Pancreas (tissue), 10 donors: ENCODE data around the gene PTPRM. TPM values are rescaled to one million over a fixed set of nuclear protein-coding genes. Genes with fewer than 3 reads are reported as not detected.

Experiments used
- ATAC-seq, 4 donors: fragments of 200-7000 bp; cut with Tn5 transposase; one replicate each; pipeline versions ENCODE4 v1.8.0 to v1.9.1; 2020; ENCODE audit warnings: mild to moderate bottlenecking in 4 of 4, moderate library complexity in 4 of 4
- DNase-seq, 6 donors: peaks; one replicate each; pipeline ENCODE4 v3.0.0-alpha.2; 2020
- FAIRE-seq: peaks from 2 replicates; lab custom pipeline; 2012; peaks lifted over from hg19 to GRCh38; lab: Jason Lieb, UNC
- H3K27ac ChIP-seq, 4 donors: fragments of 200-600 bp; sonication (generic); 1 replicate in 3 of 4; 2 replicates in 1 of 4; pipeline versions ENCODE4 v1.5.0 to v1.8.0; 2020
- H3K27me3 ChIP-seq, 4 donors: fragments of 200-600 bp; one replicate each; pipeline ENCODE4 v1.8.0; 2021
- H3K36me3 ChIP-seq, 3 donors: fragments of 200-600 bp; sonication (generic) in 1 of 3; one replicate each; pipeline versions ENCODE4 v1.5.0 to v1.8.0; 2020 to 2021
- H3K4me1 ChIP-seq, 3 donors: fragments of 200-600 bp; one replicate each; pipeline ENCODE4 v1.8.0; 2021
- H3K4me3 ChIP-seq, 4 donors: fragments of 200-600 bp; sonication (generic) in 2 of 4; one replicate each; pipeline versions ENCODE4 v1.5.0 to v1.8.0; 2020 to 2021
- H3K9me3 ChIP-seq, 4 donors: fragments of 200-600 bp; one replicate each; pipeline ENCODE4 v1.8.0; 2021
- WGBS, 2 donors: extraction: QIAGEN DNeasy Blood & Tissue Kit; methylation state at CpG; one replicate each; pipeline ENCODE4 v1.1.7; 2013; 5-methylcytosine and 5-hydroxymethylcytosine counted together
- intact Hi-C, 3 donors: fragments of 100-400 bp; cut with DNase I; formaldehyde crosslinking; loops; one replicate each; pipeline versions ENCODE4 v1.11.1 to v1.14.2; 2022
- polyA plus RNA-seq, 2 donors: library from polyadenylated mRNA; stranded (reverse); fragments of 200-250 nt; gene quantifications; one replicate each; pipeline ENCODE4 v1.2.3, GENCODE V29; 2013
- total RNA-seq, 6 donors: library from RNA; stranded (reverse); fragmentation: NEBNext Ultra II Directional in 4 of 6; extraction: Animal tissue kit (Norgen Biotek cat#: 25700) in 4 of 6; gene quantifications; one replicate each; pipeline versions ENCODE4 v1.2.1 to v1.2.4, GENCODE V29; 2021 to 2023
- TF ChIP-seq, protein P1 (sequence below), 4 donors: fragments of 200-600 bp; sonication (generic) in 3 of 4; IDR thresholded peaks; one replicate each; pipeline versions ENCODE4 v1.5.0 to v1.8.0; 2021; ENCODE audit warnings: antibody characterized with exemption in 4 of 4
- donor health status: healthy with polysubstance abuse.
- donor health status: DM: no; HTN: no; CAD: no; lungs with moderate emphysema.
- donor health status: DM: no; HTN: no; CAD: no.
- donor health status: control.
- donor health status: control.
- donor health status: Bipolar disorder and iron deficiency.
- donor health status: DM: yes; HTN: yes; CAD: no.
- donor health status: DM: no; HTN: no; CAD: no.
- donor health status: DM: no; HTN: no; CAD: no.
- donor health status: DM: yes; HTN: yes; CAD: no.

PTPRM gene
- total and polyA plus RNA-seq, 8 donors: 14.5 to 50.7 (median 19.7) TPM

DNA sequence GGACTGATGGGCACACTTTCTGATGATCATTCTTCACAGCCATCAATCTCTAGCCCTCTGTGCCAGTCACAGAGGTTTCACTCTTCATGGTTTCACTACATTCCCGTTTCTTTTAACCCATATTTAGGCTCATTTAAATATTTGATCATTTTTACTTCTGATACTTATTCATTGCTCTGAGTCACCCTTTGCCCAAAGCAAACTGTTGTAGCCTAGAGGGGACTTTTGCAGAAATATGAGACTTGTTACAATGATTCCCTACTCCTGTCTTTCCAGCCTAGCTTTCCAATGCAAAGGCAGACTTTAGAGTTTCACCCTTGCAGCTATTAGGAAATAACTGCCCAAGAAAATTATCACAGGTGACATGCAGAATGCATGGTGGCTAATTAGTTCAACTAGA is 444.2 kb downstream of the PTPRM start:
- no peak overlapping the region for H3K27ac ChIP-seq
- 44 to 48% methylated on average over 1 of the region's 1 CpG for WGBS, 2 donors

DNA sequence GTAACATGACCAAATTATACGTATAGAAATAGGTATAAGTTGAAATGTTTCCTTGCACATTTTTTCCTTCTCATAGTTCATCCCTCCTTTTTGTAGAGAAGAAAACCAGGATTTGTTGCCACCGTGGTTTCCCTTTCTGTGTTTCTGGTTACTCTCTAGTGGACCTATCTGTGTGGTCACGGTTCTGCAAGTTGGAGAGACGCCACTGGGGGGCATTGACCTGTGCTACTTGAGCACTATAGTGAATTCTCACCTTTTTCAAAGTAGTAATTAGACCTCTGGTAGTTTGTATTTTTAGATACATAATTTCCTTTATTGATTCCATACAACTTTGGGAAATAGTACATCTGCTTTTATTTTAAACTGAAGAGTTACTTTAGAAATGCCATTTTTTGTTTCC is 444.8 kb downstream of the PTPRM start:
- ATAC-seq: no peak
- Histone ChIP-seq H3K9me3 (no peaks in the 10 kb centered on the region), H3K4me1 (no peaks in the 10 kb centered on the region), H3K36me3 (no peaks in the 10 kb centered on the region), H3K27me3 (no peaks in the 10 kb centered on the region), H3K4me3 (no peak overlapping the region), H3K27ac (no peak overlapping the region)
- no peak for DNase-seq
- FAIRE-seq: no peak
- 70 to 92% methylated on average over 4 of the region's 4 CpGs for WGBS, 2 donors
- intact Hi-C loops: no loop called here
- TF ChIP-seq, protein P1, sequence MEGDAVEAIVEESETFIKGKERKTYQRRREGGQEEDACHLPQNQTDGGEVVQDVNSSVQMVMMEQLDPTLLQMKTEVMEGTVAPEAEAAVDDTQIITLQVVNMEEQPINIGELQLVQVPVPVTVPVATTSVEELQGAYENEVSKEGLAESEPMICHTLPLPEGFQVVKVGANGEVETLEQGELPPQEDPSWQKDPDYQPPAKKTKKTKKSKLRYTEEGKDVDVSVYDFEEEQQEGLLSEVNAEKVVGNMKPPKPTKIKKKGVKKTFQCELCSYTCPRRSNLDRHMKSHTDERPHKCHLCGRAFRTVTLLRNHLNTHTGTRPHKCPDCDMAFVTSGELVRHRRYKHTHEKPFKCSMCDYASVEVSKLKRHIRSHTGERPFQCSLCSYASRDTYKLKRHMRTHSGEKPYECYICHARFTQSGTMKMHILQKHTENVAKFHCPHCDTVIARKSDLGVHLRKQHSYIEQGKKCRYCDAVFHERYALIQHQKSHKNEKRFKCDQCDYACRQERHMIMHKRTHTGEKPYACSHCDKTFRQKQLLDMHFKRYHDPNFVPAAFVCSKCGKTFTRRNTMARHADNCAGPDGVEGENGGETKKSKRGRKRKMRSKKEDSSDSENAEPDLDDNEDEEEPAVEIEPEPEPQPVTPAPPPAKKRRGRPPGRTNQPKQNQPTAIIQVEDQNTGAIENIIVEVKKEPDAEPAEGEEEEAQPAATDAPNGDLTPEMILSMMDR (IDR thresholded peaks at IDR 0.05): no peak

More for the DNA sequence above, 444.2 kb downstream of the PTPRM start:
- Histone ChIP-seq H3K4me3 (no peak overlapping the region), H3K4me1 (no peaks in the 10 kb centered on the region), H3K9me3 (no peaks in the 10 kb centered on the region), H3K27me3 (no peaks in the 10 kb centered on the region), H3K36me3 (no peaks in the 10 kb centered on the region)
- no peak for DNase-seq
- FAIRE-seq: no peak
- intact Hi-C loops: no loop called here
- no peak for ATAC-seq
- TF ChIP-seq, protein P1 (IDR thresholded peaks at IDR 0.05): no peak

DNA sequence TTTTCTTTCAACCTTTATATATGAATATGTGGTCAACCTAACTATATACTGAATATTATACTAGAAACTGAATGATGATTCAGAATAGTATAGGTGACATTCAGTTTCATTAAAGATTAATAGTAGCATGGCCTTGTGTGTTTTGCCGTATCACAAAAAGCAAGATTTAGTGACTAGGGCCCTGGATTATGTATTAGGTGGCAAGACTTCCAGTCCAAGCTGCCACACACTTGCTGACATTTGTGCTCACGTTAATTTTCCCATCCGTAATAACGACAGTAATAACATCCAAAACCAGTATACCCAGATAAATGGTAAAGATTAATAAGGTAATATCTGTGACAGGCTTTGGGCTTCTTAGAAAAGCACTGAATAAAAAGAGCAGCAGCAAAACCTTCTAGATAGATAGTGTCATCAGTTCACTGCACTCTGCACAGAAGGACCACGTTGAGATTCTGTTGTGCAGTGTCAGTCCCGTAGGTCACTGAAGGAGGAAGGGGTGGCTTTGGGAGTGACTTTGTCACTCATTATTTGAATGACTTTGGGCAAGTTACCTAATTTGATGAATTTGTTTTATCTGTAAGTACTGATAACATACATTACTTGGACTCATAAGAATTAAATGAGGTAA is 451.7 kb downstream of the PTPRM start:
- Histone ChIP-seq H3K9me3 (no peaks in the 10 kb centered on the region), H3K27ac (no peak overlapping the region), H3K4me3 (no peak overlapping the region), H3K27me3 (no peaks in the 10 kb centered on the region), H3K4me1 (no peaks in the 10 kb centered on the region), H3K36me3 (no peaks in the 10 kb centered on the region)
- no peak for ATAC-seq
- WGBS, 2 donors: 74 to 81% methylated on average over 6 of the region's 6 CpGs
- FAIRE-seq: no peak
- TF ChIP-seq, protein P1 (IDR thresholded peaks at IDR 0.05): no peak
- intact Hi-C loops: no loop called here
- no peak for DNase-seq

DNA sequence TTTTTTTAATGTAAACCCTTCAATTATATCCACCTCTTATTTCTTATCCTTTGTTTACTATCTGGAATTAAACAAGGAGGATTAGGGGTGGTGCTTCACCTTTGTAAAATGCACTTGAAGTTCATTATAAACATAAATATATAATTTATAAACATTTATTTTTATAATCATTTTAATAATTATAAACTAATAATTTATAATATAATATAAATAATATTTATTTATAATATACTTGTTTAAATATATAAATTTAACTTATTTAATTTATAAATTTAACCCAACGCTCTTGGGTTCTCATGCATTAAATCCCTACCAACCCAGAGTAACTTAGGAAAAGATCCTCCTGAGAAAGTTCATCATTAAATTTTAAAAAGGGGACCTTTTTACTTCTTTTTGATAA is 452.5 kb downstream of the PTPRM start:
- no peaks in the 10 kb centered on the region for H3K9me3 ChIP-seq
- peak; percentile 80 for FAIRE-seq
- H3K4me3 ChIP-seq: no peak overlapping the region
- H3K27ac ChIP-seq: no peak overlapping the region
- H3K4me1 ChIP-seq: no peaks in the 10 kb centered on the region
- no peak for DNase-seq
- H3K27me3 ChIP-seq: no peaks in the 10 kb centered on the region
- TF ChIP-seq, protein P1 (IDR thresholded peaks at IDR 0.05): no peak
- no peak for ATAC-seq
- intact Hi-C loops: no loop called here
- no peaks in the 10 kb centered on the region for H3K36me3 ChIP-seq
- WGBS, 2 donors: 95 to 97% methylated on average over 1 of the region's 1 CpG

DNA sequence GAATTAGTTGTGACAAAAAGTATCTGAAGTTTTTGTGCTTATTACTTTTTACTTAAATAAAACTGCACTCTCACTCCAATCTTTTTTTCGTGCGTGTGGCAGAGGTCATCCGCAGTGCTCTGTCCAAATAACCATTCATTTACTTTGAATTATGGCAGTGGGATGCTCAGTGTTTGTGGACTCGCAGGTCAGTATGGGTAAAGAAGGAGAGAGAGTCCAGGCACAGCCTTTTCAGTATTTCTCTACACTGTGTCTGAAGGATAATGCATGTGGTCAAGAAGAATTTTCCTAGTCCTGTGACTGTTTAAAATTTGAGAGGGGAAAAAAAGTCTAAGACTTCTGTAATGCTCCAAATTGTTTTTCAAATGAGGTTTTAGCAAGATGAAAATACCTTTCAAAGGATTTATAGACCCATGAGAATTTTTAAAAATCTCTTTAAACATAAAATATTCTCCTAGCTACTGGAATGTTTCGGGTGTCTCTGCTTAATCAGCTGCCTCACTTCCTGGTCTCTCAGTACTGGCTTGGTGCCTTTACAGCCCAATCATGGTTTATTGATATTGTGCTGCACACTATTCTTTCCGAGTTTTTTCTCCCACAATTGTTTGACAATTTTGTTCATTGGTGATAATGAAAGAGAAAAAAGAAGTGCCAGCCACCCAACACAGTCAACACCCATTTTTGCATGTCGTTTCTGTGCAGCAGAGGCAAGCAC is 453.2 kb downstream of the PTPRM start:
- no peaks in the 10 kb centered on the region for H3K9me3 ChIP-seq
- H3K4me1 ChIP-seq: no peaks in the 10 kb centered on the region
- H3K27ac ChIP-seq: no peak overlapping the region
- intact Hi-C loops: no loop called here
- no peaks in the 10 kb centered on the region for H3K36me3 ChIP-seq
- TF ChIP-seq, protein P1 (IDR thresholded peaks at IDR 0.05): no peak
- H3K27me3 ChIP-seq: no peaks in the 10 kb centered on the region
- no peak for FAIRE-seq
- no peak for DNase-seq
- H3K4me3 ChIP-seq: no peak overlapping the region
- ATAC-seq: peak; percentile 67 to 78 (median 69)
- 49 to 64% methylated on average over 7 of the region's 7 CpGs for whole genome bisulfite sequencing, 2 donors
